HEK293 (cell line): ENCODE data around the gene GAREM1.

ENCODE experiments used
- CTCF ChIP-seq: fragments of 450-650 bp; formaldehyde crosslinking; IDR thresholded peaks from 2 replicates; pipeline ENCODE4 v1.5.1; 2016; ENCODE audit warnings: missing biosample characterization, missing genetic modification characterization
- MZF1 ChIP-seq: fragments of 450-650 bp; formaldehyde crosslinking; IDR thresholded peaks from 2 replicates; pipeline ENCODE4 v1.5.1; 2017; ENCODE audit warnings: missing biosample characterization, missing genetic modification characterization, borderline replicate concordance
- ZNF174 ChIP-seq: fragments of 450-650 bp; formaldehyde crosslinking; IDR thresholded peaks from 2 replicates; pipeline ENCODE4 v1.5.0; 2017; ENCODE audit warnings: missing biosample characterization, mild to moderate bottlenecking, missing genetic modification characterization
- ZNF366 ChIP-seq: fragments of 450-650 bp; formaldehyde crosslinking; conservative IDR thresholded peaks from 2 replicates; pipeline ENCODE4 v1.5.1; 2016; ENCODE audit warnings: missing biosample characterization, missing genetic modification characterization
- ZNF600 ChIP-seq: fragments of 450-650 bp; formaldehyde crosslinking; IDR thresholded peaks from 2 replicates; pipeline ENCODE4 v1.5.1; 2016; ENCODE audit warnings: missing biosample characterization, missing genetic modification characterization

DNA sequence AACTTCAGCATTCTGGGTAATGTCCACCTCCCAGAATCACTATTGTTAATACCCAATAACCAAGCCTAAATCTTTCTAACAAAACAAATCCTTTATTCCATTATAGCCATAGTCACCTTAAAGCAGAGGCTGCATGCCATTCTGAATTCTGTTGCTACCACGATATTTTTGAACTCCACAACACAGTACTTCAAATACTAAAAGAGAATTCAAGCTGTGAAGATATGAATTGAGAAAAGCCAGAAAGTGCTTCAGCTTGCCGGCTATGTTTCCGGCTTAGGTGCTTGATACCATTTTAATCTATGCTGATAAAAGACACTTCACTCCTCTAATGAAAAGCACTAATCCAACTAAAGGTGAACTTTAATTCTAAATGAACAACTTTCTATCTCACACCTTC lies 41.3 kb downstream of the GAREM1 start:
- TF ChIP-seq MZF1 (no peak), CTCF (no peak), ZNF366 (no peak), ZNF174 (tag by site-specific recombination) (no peak), ZNF600 (tag by site-specific recombination) (no peak)
